GM23338 (cell line): Measurements from ENCODE around the gene DHPS.

Experiments
- CREB1 ChIP-seq: fragments of 250-450 bp; sonication (Bioruptor Pico); IDR thresholded peaks from 2 replicates; pipeline ENCODE4 v1.5.0; 2020; ENCODE audit warnings: low read depth, mild to moderate bottlenecking, moderate library complexity
- EZH2 ChIP-seq: fragments of 200-600 bp; sonication (generic); IDR thresholded peaks from one replicate; pipeline ENCODE4 v1.8.0; 2017; ENCODE audit warnings: antibody characterized with exemption, mild to moderate bottlenecking, low read depth; ENCODE audit not compliant: unreplicated experiment
- EZH2phosphoT487 ChIP-seq: fragments of 200-600 bp; sonication (generic); IDR thresholded peaks from one replicate; pipeline ENCODE4 v1.8.1; 2018; ENCODE audit warnings: antibody characterized with exemption; ENCODE audit not compliant: unreplicated experiment
- JUNB ChIP-seq: IDR thresholded peaks from one replicate; pipeline ENCODE4 v1.6.1; 2016; ENCODE audit warnings: antibody characterized with exemption; ENCODE audit not compliant: unreplicated experiment
- NANOG ChIP-seq: IDR thresholded peaks from 2 replicates; pipeline ENCODE4 v1.6.1; 2016; ENCODE audit warnings: antibody characterized with exemption, borderline replicate concordance
- POLR2AphosphoS5 ChIP-seq: IDR thresholded peaks from 2 replicates; pipeline ENCODE4 v1.6.1; 2016; ENCODE audit warnings: antibody characterized with exemption, low read depth
- STAT1 ChIP-seq: IDR thresholded peaks from one replicate; pipeline ENCODE4 v1.6.1; 2016; ENCODE audit warnings: antibody characterized with exemption; ENCODE audit not compliant: unreplicated experiment
- ZNF114 ChIP-seq: fragments of 250-450 bp; sonication (Bioruptor Pico); IDR thresholded peaks from 2 replicates; pipeline ENCODE4 v1.5.0; 2020; ENCODE audit warnings: mild to moderate bottlenecking, moderate library complexity
- ZNF331 ChIP-seq: fragments of 250-450 bp; sonication (Bioruptor Pico); IDR thresholded peaks from 2 replicates; pipeline ENCODE4 v1.5.0; 2020; ENCODE audit warnings: low read depth, mild to moderate bottlenecking, moderate library complexity
- TF ChIP-seq, protein P1 (sequence below), 2 experiments: fragments of 200-600 bp in 1 of 2; sonication (generic) in 1 of 2; conservative IDR thresholded peaks; 2 replicates each; pipeline versions ENCODE4 v1.5.1 to v1.6.1; 2016 to 2017; ENCODE audit warnings: antibody characterized with exemption in 2 of 2, low read depth in 2 of 2, mild to moderate bottlenecking in 2 of 2, moderate library complexity in 1 of 2
- TF ChIP-seq, protein P2 (sequence below): IDR thresholded peaks from one replicate; pipeline ENCODE4 v1.6.1; 2018; ENCODE audit warnings: antibody characterized with exemption; ENCODE audit not compliant: unreplicated experiment
- TF ChIP-seq, protein P3 (sequence below): fragments of 250-450 bp; sonication (Bioruptor Pico); IDR thresholded peaks from 2 replicates; pipeline ENCODE4 v1.5.0; 2020; ENCODE audit warnings: mild to moderate bottlenecking, moderate library complexity

DNA sequence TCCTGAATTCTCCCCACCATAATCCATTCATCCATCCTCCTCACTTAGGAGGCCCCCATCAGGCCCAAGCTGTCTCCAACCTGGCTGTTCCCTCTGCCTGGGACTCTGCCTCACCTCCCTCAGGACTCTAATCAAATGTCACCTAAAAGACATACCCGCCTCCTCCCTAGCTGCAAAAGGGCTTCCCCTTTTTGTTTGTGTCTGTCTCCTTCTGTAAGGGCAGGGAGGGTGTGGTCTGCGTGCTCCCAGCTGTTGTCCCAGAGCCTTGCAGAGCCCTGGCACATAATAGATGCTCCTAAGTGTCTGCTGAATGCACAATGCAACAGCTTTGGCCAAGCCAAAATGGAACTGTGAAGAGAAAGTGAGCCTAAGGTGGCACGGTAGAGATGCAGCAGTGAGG, 48.4 kb upstream of the DHPS start:
- TF ChIP-seq, protein P1, sequence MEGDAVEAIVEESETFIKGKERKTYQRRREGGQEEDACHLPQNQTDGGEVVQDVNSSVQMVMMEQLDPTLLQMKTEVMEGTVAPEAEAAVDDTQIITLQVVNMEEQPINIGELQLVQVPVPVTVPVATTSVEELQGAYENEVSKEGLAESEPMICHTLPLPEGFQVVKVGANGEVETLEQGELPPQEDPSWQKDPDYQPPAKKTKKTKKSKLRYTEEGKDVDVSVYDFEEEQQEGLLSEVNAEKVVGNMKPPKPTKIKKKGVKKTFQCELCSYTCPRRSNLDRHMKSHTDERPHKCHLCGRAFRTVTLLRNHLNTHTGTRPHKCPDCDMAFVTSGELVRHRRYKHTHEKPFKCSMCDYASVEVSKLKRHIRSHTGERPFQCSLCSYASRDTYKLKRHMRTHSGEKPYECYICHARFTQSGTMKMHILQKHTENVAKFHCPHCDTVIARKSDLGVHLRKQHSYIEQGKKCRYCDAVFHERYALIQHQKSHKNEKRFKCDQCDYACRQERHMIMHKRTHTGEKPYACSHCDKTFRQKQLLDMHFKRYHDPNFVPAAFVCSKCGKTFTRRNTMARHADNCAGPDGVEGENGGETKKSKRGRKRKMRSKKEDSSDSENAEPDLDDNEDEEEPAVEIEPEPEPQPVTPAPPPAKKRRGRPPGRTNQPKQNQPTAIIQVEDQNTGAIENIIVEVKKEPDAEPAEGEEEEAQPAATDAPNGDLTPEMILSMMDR (conservative IDR thresholded peaks at IDR 0.05; ENCODE audit: low read depth in 2 of 2), result no peak
- TF ChIP-seq ZNF331 (CRISPR knock-in tag) (no peak), CREB1 (CRISPR knock-in tag) (no peak), POLR2AphosphoS5 (no peak), STAT1 (no peak), EZH2phosphoT487 (no peak), EZH2 (no peak), NANOG (no peak), JUNB (no peak), ZNF114 (CRISPR knock-in tag) (no peak)
- TF ChIP-seq, protein P2, sequence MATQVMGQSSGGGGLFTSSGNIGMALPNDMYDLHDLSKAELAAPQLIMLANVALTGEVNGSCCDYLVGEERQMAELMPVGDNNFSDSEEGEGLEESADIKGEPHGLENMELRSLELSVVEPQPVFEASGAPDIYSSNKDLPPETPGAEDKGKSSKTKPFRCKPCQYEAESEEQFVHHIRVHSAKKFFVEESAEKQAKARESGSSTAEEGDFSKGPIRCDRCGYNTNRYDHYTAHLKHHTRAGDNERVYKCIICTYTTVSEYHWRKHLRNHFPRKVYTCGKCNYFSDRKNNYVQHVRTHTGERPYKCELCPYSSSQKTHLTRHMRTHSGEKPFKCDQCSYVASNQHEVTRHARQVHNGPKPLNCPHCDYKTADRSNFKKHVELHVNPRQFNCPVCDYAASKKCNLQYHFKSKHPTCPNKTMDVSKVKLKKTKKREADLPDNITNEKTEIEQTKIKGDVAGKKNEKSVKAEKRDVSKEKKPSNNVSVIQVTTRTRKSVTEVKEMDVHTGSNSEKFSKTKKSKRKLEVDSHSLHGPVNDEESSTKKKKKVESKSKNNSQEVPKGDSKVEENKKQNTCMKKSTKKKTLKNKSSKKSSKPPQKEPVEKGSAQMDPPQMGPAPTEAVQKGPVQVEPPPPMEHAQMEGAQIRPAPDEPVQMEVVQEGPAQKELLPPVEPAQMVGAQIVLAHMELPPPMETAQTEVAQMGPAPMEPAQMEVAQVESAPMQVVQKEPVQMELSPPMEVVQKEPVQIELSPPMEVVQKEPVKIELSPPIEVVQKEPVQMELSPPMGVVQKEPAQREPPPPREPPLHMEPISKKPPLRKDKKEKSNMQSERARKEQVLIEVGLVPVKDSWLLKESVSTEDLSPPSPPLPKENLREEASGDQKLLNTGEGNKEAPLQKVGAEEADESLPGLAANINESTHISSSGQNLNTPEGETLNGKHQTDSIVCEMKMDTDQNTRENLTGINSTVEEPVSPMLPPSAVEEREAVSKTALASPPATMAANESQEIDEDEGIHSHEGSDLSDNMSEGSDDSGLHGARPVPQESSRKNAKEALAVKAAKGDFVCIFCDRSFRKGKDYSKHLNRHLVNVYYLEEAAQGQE, result no peak
- TF ChIP-seq, protein P3, sequence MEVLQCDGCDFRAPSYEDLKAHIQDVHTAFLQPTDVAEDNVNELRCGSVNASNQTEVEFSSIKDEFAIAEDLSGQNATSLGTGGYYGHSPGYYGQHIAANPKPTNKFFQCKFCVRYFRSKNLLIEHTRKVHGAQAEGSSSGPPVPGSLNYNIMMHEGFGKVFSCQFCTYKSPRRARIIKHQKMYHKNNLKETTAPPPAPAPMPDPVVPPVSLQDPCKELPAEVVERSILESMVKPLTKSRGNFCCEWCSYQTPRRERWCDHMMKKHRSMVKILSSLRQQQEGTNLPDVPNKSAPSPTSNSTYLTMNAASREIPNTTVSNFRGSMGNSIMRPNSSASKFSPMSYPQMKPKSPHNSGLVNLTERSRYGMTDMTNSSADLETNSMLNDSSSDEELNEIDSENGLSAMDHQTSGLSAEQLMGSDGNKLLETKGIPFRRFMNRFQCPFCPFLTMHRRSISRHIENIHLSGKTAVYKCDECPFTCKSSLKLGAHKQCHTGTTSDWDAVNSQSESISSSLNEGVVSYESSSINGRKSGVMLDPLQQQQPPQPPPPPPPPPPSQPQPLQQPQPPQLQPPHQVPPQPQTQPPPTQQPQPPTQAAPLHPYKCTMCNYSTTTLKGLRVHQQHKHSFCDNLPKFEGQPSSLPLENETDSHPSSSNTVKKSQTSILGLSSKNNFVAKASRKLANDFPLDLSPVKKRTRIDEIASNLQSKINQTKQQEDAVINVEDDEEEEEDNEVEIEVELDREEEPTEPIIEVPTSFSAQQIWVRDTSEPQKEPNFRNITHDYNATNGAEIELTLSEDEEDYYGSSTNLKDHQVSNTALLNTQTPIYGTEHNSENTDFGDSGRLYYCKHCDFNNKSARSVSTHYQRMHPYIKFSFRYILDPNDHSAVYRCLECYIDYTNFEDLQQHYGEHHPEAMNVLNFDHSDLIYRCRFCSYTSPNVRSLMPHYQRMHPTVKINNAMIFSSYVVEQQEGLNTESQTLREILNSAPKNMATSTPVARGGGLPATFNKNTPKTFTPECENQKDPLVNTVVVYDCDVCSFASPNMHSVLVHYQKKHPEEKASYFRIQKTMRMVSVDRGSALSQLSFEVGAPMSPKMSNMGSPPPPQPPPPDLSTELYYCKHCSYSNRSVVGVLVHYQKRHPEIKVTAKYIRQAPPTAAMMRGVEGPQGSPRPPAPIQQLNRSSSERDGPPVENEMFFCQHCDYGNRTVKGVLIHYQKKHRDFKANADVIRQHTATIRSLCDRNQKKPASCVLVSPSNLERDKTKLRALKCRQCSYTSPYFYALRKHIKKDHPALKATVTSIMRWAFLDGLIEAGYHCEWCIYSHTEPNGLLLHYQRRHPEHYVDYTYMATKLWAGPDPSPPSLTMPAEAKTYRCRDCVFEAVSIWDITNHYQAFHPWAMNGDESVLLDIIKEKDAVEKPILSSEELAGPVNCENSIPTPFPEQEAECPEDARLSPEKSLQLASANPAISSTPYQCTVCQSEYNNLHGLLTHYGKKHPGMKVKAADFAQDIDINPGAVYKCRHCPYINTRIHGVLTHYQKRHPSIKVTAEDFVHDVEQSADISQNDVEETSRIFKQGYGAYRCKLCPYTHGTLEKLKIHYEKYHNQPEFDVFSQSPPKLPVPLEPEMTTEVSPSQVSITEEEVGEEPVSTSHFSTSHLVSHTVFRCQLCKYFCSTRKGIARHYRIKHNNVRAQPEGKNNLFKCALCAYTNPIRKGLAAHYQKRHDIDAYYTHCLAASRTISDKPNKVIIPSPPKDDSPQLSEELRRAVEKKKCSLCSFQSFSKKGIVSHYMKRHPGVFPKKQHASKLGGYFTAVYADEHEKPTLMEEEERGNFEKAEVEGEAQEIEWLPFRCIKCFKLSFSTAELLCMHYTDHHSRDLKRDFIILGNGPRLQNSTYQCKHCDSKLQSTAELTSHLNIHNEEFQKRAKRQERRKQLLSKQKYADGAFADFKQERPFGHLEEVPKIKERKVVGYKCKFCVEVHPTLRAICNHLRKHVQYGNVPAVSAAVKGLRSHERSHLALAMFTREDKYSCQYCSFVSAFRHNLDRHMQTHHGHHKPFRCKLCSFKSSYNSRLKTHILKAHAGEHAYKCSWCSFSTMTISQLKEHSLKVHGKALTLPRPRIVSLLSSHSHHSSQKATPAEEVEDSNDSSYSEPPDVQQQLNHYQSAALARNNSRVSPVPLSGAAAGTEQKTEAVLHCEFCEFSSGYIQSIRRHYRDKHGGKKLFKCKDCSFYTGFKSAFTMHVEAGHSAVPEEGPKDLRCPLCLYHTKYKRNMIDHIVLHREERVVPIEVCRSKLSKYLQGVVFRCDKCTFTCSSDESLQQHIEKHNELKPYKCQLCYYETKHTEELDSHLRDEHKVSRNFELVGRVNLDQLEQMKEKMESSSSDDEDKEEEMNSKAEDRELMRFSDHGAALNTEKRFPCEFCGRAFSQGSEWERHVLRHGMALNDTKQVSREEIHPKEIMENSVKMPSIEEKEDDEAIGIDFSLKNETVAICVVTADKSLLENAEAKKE (CRISPR knock-in tag), result no peak
